GM15510 (cell line): ENCODE results near the gene MMP15.

ENCODE experiments used
- POLR2A ChIP-seq: IDR thresholded peaks from 3 replicates; pipeline ENCODE4 v1.6.1; 2011; ENCODE audit warnings: borderline replicate concordance; ENCODE audit not compliant: insufficient read length; ENCODE audit errors: extremely low read depth

MMP15 gene

GRCh38 chr16:58035356-58036170, 10.0 kb downstream of the MMP15 start:
- TF ChIP-seq POLR2A, result no peak

DNA sequence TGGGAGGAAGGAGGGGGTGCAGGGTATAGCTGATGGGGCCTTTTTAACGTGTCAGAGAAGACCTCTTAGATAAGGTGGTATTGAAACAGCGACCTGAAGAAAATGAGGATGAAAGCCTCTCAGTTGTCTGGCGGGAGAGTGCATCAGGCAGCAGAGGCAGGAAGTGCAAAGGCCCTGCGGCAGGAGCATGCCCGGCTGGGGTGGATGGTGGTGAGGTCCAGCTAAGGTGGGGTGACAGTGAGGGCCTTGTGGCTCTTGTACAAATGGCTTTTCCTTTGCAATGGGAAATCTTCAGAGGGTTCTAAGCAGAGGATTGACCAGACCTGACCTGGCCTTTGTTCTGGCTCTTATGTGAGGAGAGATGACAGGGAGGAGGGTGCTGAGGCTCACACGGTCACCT, 11.4 kb downstream of the MMP15 start:
- no peak for TF ChIP-seq POLR2A

GRCh38 chr16:58037365-58038057, 12.0 kb downstream of the MMP15 start:
- no peak for TF ChIP-seq POLR2A

DNA sequence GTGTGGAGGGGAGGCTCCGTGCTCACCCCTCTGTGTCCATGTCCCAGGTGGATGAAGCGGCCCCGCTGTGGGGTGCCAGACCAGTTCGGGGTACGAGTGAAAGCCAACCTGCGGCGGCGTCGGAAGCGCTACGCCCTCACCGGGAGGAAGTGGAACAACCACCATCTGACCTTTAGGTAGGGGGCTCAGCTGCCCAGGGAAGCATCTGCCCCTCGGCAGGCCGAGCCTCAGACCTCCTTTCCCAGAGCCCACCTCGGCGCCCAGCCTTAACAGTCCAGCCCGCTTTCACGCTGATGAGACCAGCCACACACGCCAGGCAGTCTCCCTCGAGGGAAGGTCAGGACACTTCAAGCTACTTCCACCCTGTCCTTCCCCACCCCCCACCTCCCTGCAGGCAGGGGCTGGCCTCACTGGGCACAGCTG, 12.7 kb downstream of the MMP15 start:
- no peak for TF ChIP-seq POLR2A

DNA sequence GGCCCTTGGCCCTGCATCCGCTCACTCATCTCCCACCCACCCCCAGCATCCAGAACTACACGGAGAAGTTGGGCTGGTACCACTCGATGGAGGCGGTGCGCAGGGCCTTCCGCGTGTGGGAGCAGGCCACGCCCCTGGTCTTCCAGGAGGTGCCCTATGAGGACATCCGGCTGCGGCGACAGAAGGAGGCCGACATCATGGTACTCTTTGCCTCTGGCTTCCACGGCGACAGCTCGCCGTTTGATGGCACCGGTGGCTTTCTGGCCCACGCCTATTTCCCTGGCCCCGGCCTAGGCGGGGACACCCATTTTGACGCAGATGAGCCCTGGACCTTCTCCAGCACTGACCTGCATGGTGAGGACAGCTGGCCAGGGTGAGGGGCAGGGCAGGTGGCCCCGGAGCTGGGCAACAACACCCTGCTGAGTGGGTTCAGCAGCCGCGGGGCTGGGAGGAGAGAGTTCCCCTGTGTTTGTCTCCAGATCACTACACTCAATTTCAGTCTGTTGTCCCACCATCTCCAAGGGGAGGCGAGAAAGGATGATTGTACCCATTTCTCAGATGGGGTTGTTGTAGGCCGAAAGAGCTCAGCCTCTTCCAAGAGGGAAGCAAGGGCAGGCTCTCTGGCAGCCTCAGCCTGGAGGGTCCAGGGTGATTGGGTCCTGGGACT, 14.4 kb downstream of the MMP15 start:
- no peak for TF ChIP-seq POLR2A

GRCh38 chr16:58040496-58040846, 14.9 kb downstream of the MMP15 start:
- TF ChIP-seq POLR2A, result no peak

DNA sequence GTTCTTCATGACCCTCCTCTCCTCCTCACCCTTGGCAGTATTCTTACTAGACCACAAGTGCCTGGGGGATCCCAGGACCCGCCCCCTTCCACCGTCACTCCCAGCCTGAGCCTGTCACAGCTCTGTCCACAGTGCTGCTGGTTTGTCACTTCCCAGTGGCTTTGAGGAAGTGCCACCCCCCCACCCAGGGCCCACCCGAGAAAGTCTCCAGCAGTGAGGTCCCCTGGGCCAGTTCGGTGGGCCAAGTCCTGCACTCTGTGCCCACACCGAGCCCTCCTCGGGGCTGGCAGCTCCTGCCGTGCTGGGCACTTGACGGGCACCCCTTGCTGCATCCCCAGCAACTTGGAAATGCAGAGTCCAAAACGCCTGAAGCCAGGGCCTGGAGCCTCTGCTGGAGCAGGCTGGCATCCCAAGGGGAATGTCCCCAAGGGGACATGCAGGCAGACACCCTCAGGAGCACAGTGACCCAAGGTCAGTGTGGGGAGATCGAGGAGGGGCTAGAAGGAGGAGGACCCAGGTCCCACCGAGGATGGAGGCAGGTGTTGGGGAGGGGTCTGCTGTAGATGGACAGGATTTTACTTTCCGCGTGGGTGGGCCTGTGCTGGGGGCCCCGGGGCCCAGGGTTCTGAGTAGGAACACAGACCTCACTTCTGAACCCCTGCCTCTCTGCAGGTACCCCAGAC, 15.5 kb downstream of the MMP15 start:
- TF ChIP-seq POLR2A, result no peak

DNA sequence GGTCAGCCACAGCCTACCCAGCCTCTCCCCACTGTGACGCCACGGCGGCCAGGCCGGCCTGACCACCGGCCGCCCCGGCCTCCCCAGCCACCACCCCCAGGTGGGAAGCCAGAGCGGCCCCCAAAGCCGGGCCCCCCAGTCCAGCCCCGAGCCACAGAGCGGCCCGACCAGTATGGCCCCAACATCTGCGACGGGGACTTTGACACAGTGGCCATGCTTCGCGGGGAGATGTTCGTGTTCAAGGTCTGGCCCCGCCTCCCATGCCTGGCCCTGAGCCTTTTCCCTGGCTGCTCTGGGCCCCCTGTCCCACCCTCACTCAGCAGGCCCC, 16.0 kb downstream of the MMP15 start:
- no peak for TF ChIP-seq POLR2A

GRCh38 chr16:58042001-58042885, 16.7 kb downstream of the MMP15 start:
- TF ChIP-seq POLR2A, result no peak

DNA sequence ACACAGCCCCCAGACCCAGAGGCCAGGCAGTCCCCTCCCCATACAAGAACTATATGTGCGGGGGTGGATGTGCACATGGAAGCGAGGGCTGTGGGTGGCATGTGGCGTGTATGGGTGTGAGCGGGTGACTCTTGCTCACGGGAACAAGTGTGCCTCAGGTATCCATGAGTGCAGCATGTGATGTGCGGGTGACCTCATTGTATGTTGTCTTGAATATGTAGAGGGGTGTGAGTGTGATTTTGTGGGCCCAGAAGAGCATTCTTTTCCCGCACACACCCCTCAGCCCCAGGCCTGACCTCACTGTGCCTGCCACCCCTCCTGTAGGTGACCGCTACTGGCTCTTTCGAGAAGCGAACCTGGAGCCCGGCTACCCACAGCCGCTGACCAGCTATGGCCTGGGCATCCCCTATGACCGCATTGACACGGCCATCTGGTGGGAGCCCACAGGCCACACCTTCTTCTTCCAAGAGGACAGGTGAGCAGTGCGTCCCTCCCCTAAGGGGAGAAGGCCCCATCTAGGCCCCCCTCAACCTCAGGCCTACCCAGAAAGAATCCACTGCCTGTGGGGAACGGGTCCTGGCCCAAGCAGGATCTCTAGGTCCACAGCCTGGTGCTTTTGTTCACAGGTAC, 17.4 kb downstream of the MMP15 start:
- TF ChIP-seq POLR2A, result no peak

GRCh38 chr16:58043571-58044155, 18.1 kb downstream of the MMP15 start:
- no peak for TF ChIP-seq POLR2A

- TF ChIP-seq POLR2A, result no peak
Measured at GRCh38 chr16:58044266-58045019, 18.9 kb downstream of the MMP15 start.

GRCh38 chr16:58045096-58045495, 19.5 kb downstream of the MMP15 start:
- TF ChIP-seq POLR2A, result no peak
